Fibroblast of lung (primary cell): ENCODE results near the gene KCNIP4. TPM values are rescaled to one million over a fixed set of nuclear protein-coding genes. Genes with fewer than 3 reads are reported as not detected.
A peak's percentile ranks its signal among the peaks of the same experiment; 100 is the strongest.

ENCODE experiments used
- DNase-seq, 2 donors: peaks; one replicate each; pipeline versions ENCODE4 v3.0.0 to v3.0.0-alpha.2; 2010; ENCODE audit warnings: low read depth in 2 of 2
- H2AFZ ChIP-seq: 2 replicates; pipeline ENCODE4 v1.5.1; 2012; ENCODE audit warnings: low read length, control low read depth, inconsistent platforms
- H3K27ac ChIP-seq: 2 replicates; pipeline ENCODE4 v1.5.1; 2011; ENCODE audit warnings: low read length, control low read depth; ENCODE audit not compliant: insufficient read depth
- H3K27me3 ChIP-seq: 2 replicates; pipeline ENCODE4 v1.5.1; 2011; ENCODE audit warnings: mild to moderate bottlenecking, low read length; ENCODE audit not compliant: control insufficient read depth, insufficient read depth
- H3K36me3 ChIP-seq: 2 replicates; pipeline ENCODE4 v1.5.1; 2011; ENCODE audit warnings: low read length; ENCODE audit not compliant: control insufficient read depth, insufficient read depth
- H3K4me1 ChIP-seq: 2 replicates; pipeline ENCODE4 v1.5.1; 2011; ENCODE audit warnings: low read length; ENCODE audit not compliant: control insufficient read depth, insufficient read depth; ENCODE audit errors: extremely low read depth
- H3K4me2 ChIP-seq: 2 replicates; pipeline ENCODE4 v1.5.1; 2011; ENCODE audit warnings: low read length, control low read depth; ENCODE audit not compliant: insufficient read depth; ENCODE audit errors: extremely low read depth
- H3K4me3 ChIP-seq, 4 experiments: fragments of 200-600 bp in 1 of 4; sonication (generic) in 1 of 4; replicated peaks in 1 of 4; 2 replicates each; pipeline ENCODE4 v1.5.1; 2011 to 2016; ENCODE audit warnings: low read length in 4 of 4, low read depth in 3 of 4, mild to moderate bottlenecking in 3 of 4, control low read depth in 2 of 4, inconsistent platforms in 1 of 4, mixed read lengths in 1 of 4; ENCODE audit not compliant: insufficient read depth in 1 of 4; ENCODE audit errors: control extremely low read depth in 1 of 4
- H3K79me2 ChIP-seq: 2 replicates; pipeline ENCODE4 v1.5.1; 2012; ENCODE audit warnings: mild to moderate bottlenecking, low read length, inconsistent platforms; ENCODE audit not compliant: control insufficient read depth, insufficient read depth
- H3K9ac ChIP-seq: 2 replicates; pipeline ENCODE4 v1.5.1; 2011; ENCODE audit warnings: mild to moderate bottlenecking, low read length, control low read depth; ENCODE audit not compliant: insufficient read depth
- H3K9me3 ChIP-seq: 2 replicates; pipeline ENCODE4 v1.5.1; 2012; ENCODE audit warnings: low read depth, low read length; ENCODE audit not compliant: control insufficient read depth, insufficient read depth
- H4K20me1 ChIP-seq: 2 replicates; pipeline ENCODE4 v1.5.1; 2011; ENCODE audit warnings: low read length; ENCODE audit not compliant: control insufficient read depth, insufficient read depth; ENCODE audit errors: extremely low read depth
- CTCF ChIP-seq, 2 donors: IDR thresholded peaks in 1 of 2; conservative IDR thresholded peaks in 1 of 2; 1 replicate in 1 of 2; 2 replicates in 1 of 2; pipeline ENCODE4 v1.5.1; 2011 to 2012; ENCODE audit warnings: low read length in 2 of 2, control low read depth in 1 of 2, inconsistent platforms in 1 of 2, low read depth in 1 of 2, mild to moderate bottlenecking in 1 of 2
- EZH2 ChIP-seq: IDR thresholded peaks from 2 replicates; pipeline ENCODE4 v1.5.1; 2012; ENCODE audit warnings: low read length, control low read depth, mild to moderate bottlenecking; ENCODE audit errors: missing control alignments
- polyA plus RNA-seq, 2 donors: library from polyadenylated mRNA; depleted of rRNA in 1 of 2; stranded (reverse) in 1 of 2; unstranded in 1 of 2; fragments of >200 nt; gene quantifications; 2 replicates each; pipeline ENCODE4 v1.2.1, GENCODE V29; 2011 to 2012; ENCODE audit warnings: missing spikeins in 1 of 2
- total RNA-seq: library from RNA; depleted of rRNA; stranded (reverse); fragments of >200 nt; gene quantifications from 2 replicates; pipeline ENCODE4 v1.2.1, GENCODE V29; 2014

KCNIP4 gene
- total and polyA plus RNA-seq, 2 donors (not counting 1 experiment from before 2014, with no cell fraction given) = not detected

- no peak overlapping the region for H3K27ac ChIP-seq
- no peak for DNase-seq
These were observed 122.5 kb downstream of the KCNIP4 start for GRCh38 chr4:21826071-21826470.

GRCh38 chr4:21819086-21819485 is 129.5 kb downstream of the KCNIP4 start:
- Histone ChIP-seq H3K36me3 (no peaks in the 10 kb centered on the region), H2AFZ (no peak overlapping the region), H4K20me1 (no peaks in the 10 kb centered on the region), H3K79me2 (no peaks in the 10 kb centered on the region), H3K9me3 (no peaks in the 10 kb centered on the region), H3K4me3 (no peak overlapping the region), H3K4me1 (no peaks in the 10 kb centered on the region), H3K4me2 (no peak overlapping the region), H3K27me3 (no peaks in the 10 kb centered on the region), H3K9ac (no peak overlapping the region), H3K27ac (no peak overlapping the region)
- TF ChIP-seq EZH2 (no peak), CTCF (conservative IDR thresholded peaks at IDR 0.05 in 1 of 2, IDR thresholded peaks at IDR 0.05 in 1 of 2; ENCODE audit: low read depth in 1 of 2, low read length in 2 of 2) (no peak)
- peak; percentile 18 to 63 for DNase-seq

More at GRCh38 chr4:21826071-21826470, 122.5 kb downstream of the KCNIP4 start:
- Histone ChIP-seq H3K9me3 (no peaks in the 10 kb centered on the region), H3K4me1 (no peaks in the 10 kb centered on the region), H3K79me2 (no peaks in the 10 kb centered on the region), H3K36me3 (no peaks in the 10 kb centered on the region), H3K4me3 (no peak overlapping the region), H3K4me2 (no peak overlapping the region), H4K20me1 (no peaks in the 10 kb centered on the region), H3K27me3 (no peaks in the 10 kb centered on the region), H2AFZ (no peak overlapping the region), H3K9ac (no peak overlapping the region)
- TF ChIP-seq CTCF (conservative IDR thresholded peaks at IDR 0.05 in 1 of 2, IDR thresholded peaks at IDR 0.05 in 1 of 2; ENCODE audit: low read depth in 1 of 2, low read length in 2 of 2) = no peak
- TF ChIP-seq EZH2 = no peak

- no peak for DNase-seq
- Histone ChIP-seq H3K9me3 (no peaks in the 10 kb centered on the region), H3K36me3 (no peaks in the 10 kb centered on the region), H4K20me1 (no peaks in the 10 kb centered on the region), H3K27ac (no peak overlapping the region), H3K27me3 (no peaks in the 10 kb centered on the region), H3K4me3 (no peak overlapping the region), H2AFZ (no peak overlapping the region), H3K79me2 (no peaks in the 10 kb centered on the region), H3K9ac (no peak overlapping the region), H3K4me1 (no peaks in the 10 kb centered on the region), H3K4me2 (no peak overlapping the region)
- TF ChIP-seq CTCF (conservative IDR thresholded peaks at IDR 0.05 in 1 of 2, IDR thresholded peaks at IDR 0.05 in 1 of 2; ENCODE audit: low read depth in 1 of 2, low read length in 2 of 2) = no peak
These were observed 132.8 kb downstream of the KCNIP4 start for GRCh38 chr4:21815651-21816377.
